IMR-90 (cell line): ENCODE results near the gene DPP6. TPM values are rescaled to one million over a fixed set of nuclear protein-coding genes. Genes with fewer than 3 reads are reported as not detected.
"Not testable (repeated sequence)": the region's sequence is repeated elsewhere in the genome, so short reads cannot be mapped to it uniquely, and the experiment has no call there.

Experiments used
- ATAC-seq: fragments of 200-7000 bp; cut with Tn5 transposase; 2 replicates; pipeline ENCODE4 v1.9.1; 2020; ENCODE audit warnings: low read depth, mild to moderate bottlenecking, moderate library complexity
- BruUV-seq: library from RNA; stranded (reverse); fragments of 400-500 nt; replicated peaks from 2 replicates; lab custom pipeline; 2021; lab: Mats Ljungman, UMichigan
- CTCF ChIA-PET: fragments of 300-600 bp; formaldehyde crosslinking; extraction: SDS; loops from one replicate; lab custom pipeline; 2021; ENCODE audit warnings: antibody characterized with exemption; lab: Yijun Ruan, JAX
- POLR2A ChIA-PET: fragments of 300-600 bp; sonication (Branson Sonifier 250); formaldehyde crosslinking; loops from one replicate; lab custom pipeline; 2022; ENCODE audit warnings: antibody characterized with exemption; ENCODE audit not compliant: unreplicated experiment; lab: Charles Lee
- DNase-seq: peaks from one replicate; pipeline ENCODE4 v3.0.0; 2013
- H2AFZ ChIP-seq: replicated peaks from 2 replicates; pipeline ENCODE3; 2013; ENCODE audit warnings: low read length, mild to moderate bottlenecking; ENCODE audit not compliant: poor library complexity
- H2AK5ac ChIP-seq: 2 replicates; pipeline ENCODE4 v1.6.1; 2013; ENCODE audit warnings: low read depth, low read length, inconsistent platforms
- H2AK9ac ChIP-seq: replicated peaks from 2 replicates; pipeline ENCODE3; 2013; ENCODE audit warnings: mild to moderate bottlenecking, low read depth, low read length, moderate library complexity; ENCODE audit not compliant: poor library complexity
- H2BK120ac ChIP-seq: 2 replicates; pipeline ENCODE4 v1.6.1; 2013; ENCODE audit warnings: low read depth, low read length, inconsistent platforms
- H2BK15ac ChIP-seq: 3 replicates; pipeline ENCODE4 v1.6.1; 2013; ENCODE audit warnings: low read depth, low read length, inconsistent platforms
- H2BK20ac ChIP-seq: 2 replicates; pipeline ENCODE4 v1.6.1; 2013; ENCODE audit warnings: low read depth, mild to moderate bottlenecking, inconsistent platforms, low read length, moderate library complexity
- H2BK5ac ChIP-seq: 2 replicates; pipeline ENCODE4 v1.6.1; 2013; ENCODE audit warnings: mild to moderate bottlenecking, low read depth, low read length, inconsistent platforms; ENCODE audit not compliant: poor library complexity, severe bottlenecking
- H3K14ac ChIP-seq: replicated peaks from 2 replicates; pipeline ENCODE4 v1.6.1; 2013; ENCODE audit warnings: low read depth, low read length, inconsistent platforms
- H3K18ac ChIP-seq: 2 replicates; pipeline ENCODE4 v1.6.1; 2013; ENCODE audit warnings: low read depth, low read length, control low read depth
- H3K23ac ChIP-seq: 2 replicates; pipeline ENCODE4 v1.6.1; 2013; ENCODE audit warnings: low read depth, low read length, inconsistent platforms
- H3K27ac ChIP-seq: 2 replicates; pipeline ENCODE4 v1.5.1; 2013; ENCODE audit warnings: mild to moderate bottlenecking, control low read depth, low read length; ENCODE audit not compliant: insufficient read depth
- H3K27me3 ChIP-seq: 2 replicates; pipeline ENCODE4 v1.6.1; 2013; ENCODE audit warnings: low read length; ENCODE audit not compliant: control insufficient read depth, insufficient read depth
- H3K36me3 ChIP-seq: 2 replicates; pipeline ENCODE4 v1.6.1; 2013; ENCODE audit warnings: low read length, mixed read lengths; ENCODE audit not compliant: control insufficient read depth, insufficient read depth
- H3K4ac ChIP-seq: 2 replicates; pipeline ENCODE4 v1.6.1; 2013; ENCODE audit warnings: low read depth, low read length, inconsistent platforms
- H3K4me1 ChIP-seq: 2 replicates; pipeline ENCODE4 v1.6.1; 2013; ENCODE audit warnings: low read length, mixed read lengths; ENCODE audit not compliant: control insufficient read depth, insufficient read depth
- H3K4me2 ChIP-seq: 2 replicates; pipeline ENCODE4 v1.6.1; 2013; ENCODE audit warnings: low read depth, mild to moderate bottlenecking, control low read depth, low read length, moderate library complexity
- H3K4me3 ChIP-seq: 2 replicates; pipeline ENCODE4 v1.5.1; 2013; ENCODE audit warnings: low read depth, mild to moderate bottlenecking, control low read depth, low read length, moderate library complexity; ENCODE audit not compliant: insufficient read depth
- H3K56ac ChIP-seq: 2 replicates; pipeline ENCODE4 v1.6.1; 2013; ENCODE audit warnings: low read length, inconsistent platforms; ENCODE audit not compliant: insufficient read depth; ENCODE audit errors: extremely low read depth
- H3K79me1 ChIP-seq, 2 experiments: 2 replicates each; pipeline ENCODE4 v1.6.1; 2013; ENCODE audit warnings: low read length in 2 of 2, inconsistent platforms in 1 of 2, low read depth in 1 of 2
- H3K9ac ChIP-seq: 2 replicates; pipeline ENCODE4 v1.6.1; 2013; ENCODE audit warnings: low read depth, low read length, control low read depth
- H3K9me1 ChIP-seq: 2 replicates; pipeline ENCODE4 v1.6.1; 2013; ENCODE audit warnings: low read length, inconsistent platforms; ENCODE audit not compliant: insufficient read depth
- H3K9me3 ChIP-seq: 2 replicates; pipeline ENCODE4 v1.6.1; 2013; ENCODE audit warnings: low read length; ENCODE audit not compliant: control insufficient read depth, insufficient read depth
- H4K20me1 ChIP-seq: 2 replicates; pipeline ENCODE4 v1.6.1; 2013; ENCODE audit warnings: low read length, inconsistent platforms; ENCODE audit not compliant: insufficient read depth
- H4K5ac ChIP-seq: 2 replicates; pipeline ENCODE4 v1.6.1; 2013; ENCODE audit warnings: mild to moderate bottlenecking, low read depth, low read length, control low read depth
- H4K8ac ChIP-seq, 2 experiments: 2 replicates each; pipeline ENCODE4 v1.6.1; 2013; ENCODE audit warnings: low read depth in 2 of 2, low read length in 2 of 2, control low read depth in 1 of 2, inconsistent platforms in 1 of 2
- H4K91ac ChIP-seq: 2 replicates; pipeline ENCODE4 v1.6.1; 2013; ENCODE audit warnings: low read depth, low read length, inconsistent platforms; ENCODE audit not compliant: insufficient read depth
- WGBS, 2 experiments: methylation state at CpG; one replicate each; pipeline versions ENCODE4 v1.1.5 to v1.1.7; 2013; ENCODE audit warnings: missing lambda C conversion rate in 2 of 2; ENCODE audit not compliant: insufficient read length in 1 of 2; ENCODE audit errors: extremely low coverage in 2 of 2; 5-methylcytosine and 5-hydroxymethylcytosine counted together
- dilution Hi-C: fragments of 300-500 bp; cut with HindIII; formaldehyde crosslinking; loops from one replicate; pipeline ENCODE4 v1.14.3; 2018; ENCODE audit warnings: low sequenced_read_pairs; ENCODE audit not compliant: unreplicated experiment
- in situ Hi-C: fragments of 300-500 bp; cut with MboI; formaldehyde crosslinking; loops from 3 replicates; pipeline ENCODE4 v1.14.3; 2019; ENCODE audit warnings: low sequenced_read_pairs, inconsistent platforms, mixed read lengths
- intact Hi-C: fragments of 100-400 bp; cut with micrococcal nuclease; formaldehyde crosslinking; loops from 2 replicates; pipeline ENCODE4 v1.10.0; 2022
- polyA plus RNA-seq, 3 experiments: library from polyadenylated mRNA; depleted of rRNA; stranded (reverse); fragments of >200 nt; gene quantifications; 2 replicates each; pipeline ENCODE4 v1.2.3, GENCODE V29; 2012; ENCODE audit warnings: low replicate concordance in 1 of 3
- total RNA-seq: library from RNA; depleted of rRNA; stranded (reverse); fragments of >200 nt; gene quantifications from 2 replicates; pipeline ENCODE4 v1.2.3, GENCODE V29; 2012

DPP6 gene
- total and polyA plus RNA-seq, 2 of the 4 experiments (the other 2 are of a cell fraction) = not detected

DNA sequence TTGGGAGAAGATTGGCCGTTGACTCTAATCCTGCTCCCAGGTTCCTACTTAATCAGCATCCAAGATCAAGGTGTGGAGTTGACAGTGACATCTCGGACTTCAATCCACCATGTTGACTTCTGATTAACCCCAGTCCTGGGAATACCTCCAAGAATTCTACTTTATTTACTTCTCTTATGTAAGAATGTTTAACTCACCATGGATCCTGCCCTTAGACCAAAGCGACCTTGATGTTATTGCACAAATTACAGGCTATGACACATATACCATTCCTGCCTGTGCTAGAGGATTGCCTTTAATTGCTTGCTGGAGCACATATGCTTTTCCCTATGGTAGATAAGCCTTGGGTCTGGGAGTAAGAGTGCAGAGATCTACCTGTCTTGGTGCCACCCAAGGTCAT lies 28.1 kb downstream of the DPP6 start:
- H3K18ac ChIP-seq, H3K56ac ChIP-seq, H3K27ac ChIP-seq, ATAC-seq, H2BK5ac ChIP-seq, H4K91ac ChIP-seq, H2AK9ac ChIP-seq, H3K4me1 ChIP-seq, H3K27me3 ChIP-seq, in situ Hi-C loops, H3K9me3 ChIP-seq, H3K9me1 ChIP-seq, H3K36me3 ChIP-seq, H3K79me1 ChIP-seq, POLR2A ChIA-PET, H4K8ac ChIP-seq, H2BK15ac ChIP-seq, H2BK120ac ChIP-seq, H2AFZ ChIP-seq, DNase-seq, H4K20me1 ChIP-seq, dilution Hi-C loops, H2AK5ac ChIP-seq, H3K4me3 ChIP-seq, H4K5ac ChIP-seq, BruUV-seq, H3K4me2 ChIP-seq, H2BK20ac ChIP-seq, H3K4ac ChIP-seq, H3K9ac ChIP-seq, H3K23ac ChIP-seq, H3K14ac ChIP-seq, intact Hi-C loops, CTCF ChIA-PET: not testable (repeated sequence)
- no CpG with 5 or more reads among the region's 3 CpGs for WGBS, 2 experiments

DNA sequence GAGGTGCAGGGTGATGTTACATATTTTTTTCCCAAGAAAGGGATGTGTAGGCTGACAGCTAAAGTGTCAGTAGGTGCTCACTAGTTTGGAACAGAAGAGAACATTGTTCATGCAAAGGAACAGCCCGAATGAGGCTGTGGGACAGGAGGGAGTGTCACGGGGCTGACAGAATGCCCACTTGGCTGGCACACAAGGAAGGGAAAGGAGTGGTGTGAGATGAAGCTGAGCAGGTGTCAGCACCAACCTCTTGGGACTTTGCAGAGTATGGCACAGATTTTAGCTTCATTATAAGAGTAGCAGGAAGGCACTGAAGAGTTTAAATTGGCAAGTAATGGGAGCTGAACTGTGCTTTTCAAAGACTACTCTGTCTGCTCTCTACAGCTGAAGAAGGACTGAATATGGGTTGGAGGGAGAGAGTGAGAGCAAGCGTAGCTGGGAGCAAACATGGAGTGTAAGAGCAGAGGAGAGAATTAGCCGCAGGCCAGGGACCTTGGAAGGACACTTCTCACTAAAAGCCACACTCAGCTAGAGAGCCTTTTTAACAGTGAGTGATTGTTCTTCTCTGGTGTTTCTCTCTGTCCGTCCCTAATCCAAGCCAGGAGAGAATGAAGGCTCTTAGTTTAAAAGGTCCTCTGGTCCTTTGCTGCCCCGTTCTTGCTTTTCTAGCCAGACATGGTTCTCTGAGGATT lies 35.0 kb downstream of the DPP6 start:
- H4K8ac ChIP-seq, H2BK15ac ChIP-seq, H2AFZ ChIP-seq, H3K79me1 ChIP-seq, H4K91ac ChIP-seq, H3K14ac ChIP-seq, H3K56ac ChIP-seq, H2BK120ac ChIP-seq, H3K18ac ChIP-seq, H3K4me3 ChIP-seq, H3K36me3 ChIP-seq, H3K23ac ChIP-seq, POLR2A ChIA-PET, H3K9me1 ChIP-seq, H3K4me1 ChIP-seq, H2BK20ac ChIP-seq, H3K4ac ChIP-seq, in situ Hi-C loops, H4K5ac ChIP-seq, H2AK5ac ChIP-seq, intact Hi-C loops, H2BK5ac ChIP-seq, CTCF ChIA-PET, H3K27me3 ChIP-seq, dilution Hi-C loops, ATAC-seq, DNase-seq, H3K9me3 ChIP-seq, H3K4me2 ChIP-seq, H4K20me1 ChIP-seq, BruUV-seq, H3K27ac ChIP-seq, H3K9ac ChIP-seq, H2AK9ac ChIP-seq: not testable (repeated sequence)
- WGBS, 2 experiments = no CpG with 5 or more reads among the region's 6 CpGs
